ENCODE results near the gene UFM1. TPM values are rescaled to one million over a fixed set of nuclear protein-coding genes. Genes with fewer than 3 reads are reported as not detected.
A peak's percentile ranks its signal among the peaks of the same experiment; 100 is the strongest.

UFM1 gene
- total RNA-seq, 2 experiments from 2014 or later: 68.7 to 70.3 TPM

GRCh38 chr13:38341149-38341692 is 8.4 kb upstream of the UFM1 start:
- no peak overlapping the region for H3K4me3 ChIP-seq (ENCODE audit: low read length)
- ChIA-PET POLR2A (no interaction called here), CTCF (no interaction called here)
- H3K36me3 ChIP-seq (ENCODE audit: insufficient read depth, low read length): no peaks in the 10 kb centered on the region
- H3K9me3 ChIP-seq (ENCODE audit: control insufficient read depth in 1 of 2, insufficient read depth in 1 of 2, low read length in 2 of 2): no peaks in the 10 kb centered on the region
- no peaks in the 10 kb centered on the region for H3K4me1 ChIP-seq (ENCODE audit: insufficient read depth, low read length)
- H3K27me3 Mint-ChIP-seq: peaks cover 17% of the 10 kb centered on the region
- DNase-seq: no peak
- H3K4me3 Mint-ChIP-seq: no peak overlapping the region
- H3K9me3 Mint-ChIP-seq: no peaks in the 10 kb centered on the region
- no peak for TF ChIP-seq CTCF (IDR thresholded peaks at IDR 0.05)
- intact Hi-C loops (cut with DNase I, micrococcal nuclease): no loop called here
- no peak overlapping the region for H3K27ac Mint-ChIP-seq
- no peak for ATAC-seq (ENCODE audit: poor library complexity)
- H3K4me1 Mint-ChIP-seq (ENCODE audit: low read depth): no peaks in the 10 kb centered on the region
- no peaks in the 10 kb centered on the region for H3K36me3 Mint-ChIP-seq (ENCODE audit: low read depth)
- H3K27ac ChIP-seq (ENCODE audit: low read depth in 1 of 2, low read length in 2 of 2): no peak overlapping the region
- H3K27me3 ChIP-seq (ENCODE audit: control insufficient read depth in 1 of 2, insufficient read depth in 2 of 2, low read length in 2 of 2): peaks cover 0 to 4% of the 10 kb centered on the region in 2 experiments

- Mint-ChIP-seq H3K4me3 (no peak overlapping the region), H3K4me1 (ENCODE audit: low read depth) (peaks cover 28% of the 10 kb centered on the region), H3K27me3 (peaks cover 7% of the 10 kb centered on the region), H3K27ac (no peak overlapping the region), H3K36me3 (ENCODE audit: low read depth) (peaks cover 27% of the 10 kb centered on the region), H3K9me3 (no peaks in the 10 kb centered on the region)
- ATAC-seq (ENCODE audit: poor library complexity) (no peak), DNase-seq (no peak)
- ChIA-PET POLR2A (no interaction called here), CTCF (no interaction called here)
- intact Hi-C loops (cut with DNase I, micrococcal nuclease): loop anchor here in 1 of 2 experiments (5.0 kb wide), 2 partner anchors 1529 to 1999 kb away; partner anchors contain the start of genes RFXAP and SPART
- no peak for TF ChIP-seq CTCF (IDR thresholded peaks at IDR 0.05)
- Histone ChIP-seq H3K4me3 (ENCODE audit: low read length) (no peak overlapping the region), H3K9me3 (ENCODE audit: control insufficient read depth in 1 of 2, insufficient read depth in 1 of 2, low read length in 2 of 2) (no peaks in the 10 kb centered on the region), H3K27ac (ENCODE audit: low read depth in 1 of 2, low read length in 2 of 2) (no peak overlapping the region), H3K27me3 (ENCODE audit: control insufficient read depth in 1 of 2, insufficient read depth in 2 of 2, low read length in 2 of 2) (no peaks in the 10 kb centered on the region), H3K36me3 (ENCODE audit: insufficient read depth, low read length) (no peaks in the 10 kb centered on the region), H3K4me1 (ENCODE audit: insufficient read depth, low read length) (peaks cover 8% of the 10 kb centered on the region)
Measured at GRCh38 chr13:38346764-38347163, 2.9 kb upstream of the UFM1 start.

GRCh38 chr13:38348861-38349389 is 726 bp upstream of the UFM1 start:
- H3K27me3 Mint-ChIP-seq: no peaks in the 10 kb centered on the region
- ATAC-seq (ENCODE audit: poor library complexity): peak; percentile 22

More at GRCh38 chr13:38348861-38349389, 726 bp upstream of the UFM1 start:
- peak in 4 of 14 experiments; percentile 1 to 52 (median 45) for DNase-seq
- Mint-ChIP-seq H3K9me3 (no peaks in the 10 kb centered on the region), H3K27ac (peak overlapping the region; percentile 97), H3K4me1 (ENCODE audit: low read depth) (peaks cover 41% of the 10 kb centered on the region), H3K4me3 (peak overlapping the region; percentile 98), H3K36me3 (ENCODE audit: low read depth) (peaks cover 38% of the 10 kb centered on the region)
- Histone ChIP-seq H3K4me1 (ENCODE audit: insufficient read depth, low read length) (peaks cover 8% of the 10 kb centered on the region), H3K9me3 (ENCODE audit: control insufficient read depth in 1 of 2, insufficient read depth in 1 of 2, low read length in 2 of 2) (no peaks in the 10 kb centered on the region), H3K27me3 (ENCODE audit: control insufficient read depth in 1 of 2, insufficient read depth in 2 of 2, low read length in 2 of 2) (no peaks in the 10 kb centered on the region), H3K27ac (ENCODE audit: low read depth in 1 of 2, low read length in 2 of 2) (peak overlapping the region; percentile 75 to 94), H3K4me3 (ENCODE audit: low read length) (peak overlapping the region; percentile 92), H3K36me3 (ENCODE audit: insufficient read depth, low read length) (peaks cover 9% of the 10 kb centered on the region)
- intact Hi-C loops (cut with DNase I, micrococcal nuclease): loop anchor here in 1 of 2 experiments (5.0 kb wide), 2 partner anchors 1532 to 2002 kb away; partner anchors contain the start of genes RFXAP and SPART
- CTCF ChIA-PET: no interaction called here
- no peak for TF ChIP-seq CTCF (IDR thresholded peaks at IDR 0.05)
- POLR2A ChIA-PET: interaction anchor here (0.5 to 2.1 kb wide), 8 partner anchors 10 to 1959 kb away, joined by 3 to 16 read pairs (median 5); partner anchors contain the start of genes ALG5, EXOSC8, NHLRC3 and PROSER1

Data from CD4-positive, alpha-beta T cell (primary cell).